Measurements from ENCODE around the gene THRA. TPM values are rescaled to one million over a fixed set of nuclear protein-coding genes. Genes with fewer than 3 reads are reported as not detected.

Gene THRA
- total RNA-seq, 1 donor from 2014 or later = 78.3 TPM

DNA sequence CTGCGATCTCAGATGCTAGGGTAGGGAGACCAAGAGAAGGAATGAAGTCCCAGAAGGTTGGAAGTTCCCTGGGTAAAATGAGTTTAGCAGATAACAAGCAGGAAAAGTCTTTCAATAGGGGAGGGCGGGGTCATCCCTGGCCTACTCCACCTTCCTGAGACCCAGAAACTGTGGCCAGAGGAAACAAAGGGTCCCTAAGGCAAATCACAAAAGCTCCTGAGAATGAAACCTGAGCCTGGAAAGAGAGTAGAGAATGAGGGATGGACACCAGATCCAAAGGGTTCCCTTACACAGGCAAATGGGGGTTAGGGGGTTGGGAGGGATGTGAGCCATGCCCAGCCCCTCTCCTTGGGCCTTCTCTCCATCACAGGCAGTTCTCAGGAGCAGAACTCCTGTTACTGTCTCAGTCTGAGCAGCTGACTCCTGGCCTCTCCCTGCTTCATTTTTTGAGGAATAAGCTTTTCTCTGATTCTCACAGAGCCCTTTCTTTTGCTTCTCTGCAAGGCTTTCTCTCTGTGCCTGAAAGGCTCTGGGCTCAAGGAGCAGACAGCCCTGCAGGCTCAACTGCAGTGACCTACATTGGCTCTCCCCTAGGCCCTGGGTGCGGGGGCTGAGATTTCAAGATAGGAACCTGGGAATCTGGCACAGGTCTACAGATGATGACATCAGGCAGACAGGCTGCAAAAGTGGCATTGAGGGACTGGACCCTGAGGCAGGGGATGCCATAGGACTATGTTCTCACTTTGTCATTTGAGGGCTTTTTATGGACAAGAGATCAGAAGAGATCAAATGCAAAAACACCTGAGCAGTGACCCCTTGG lies 47.5 kb downstream of the THRA start:
- Histone ChIP-seq H3K36me3 (no peaks in the 10 kb centered on the region), H3K4me1 (peaks cover 89% of the 10 kb centered on the region), H3K9me3 (replicated peaks) (no peaks in the 10 kb centered on the region), H3K4me3 (peak overlapping the region; percentile 66), H3K27ac (replicated peaks) (peak overlapping the region; percentile 100), H3K27me3 (ENCODE audit: low read depth) (no peaks in the 10 kb centered on the region)
- TF ChIP-seq, protein P1, sequence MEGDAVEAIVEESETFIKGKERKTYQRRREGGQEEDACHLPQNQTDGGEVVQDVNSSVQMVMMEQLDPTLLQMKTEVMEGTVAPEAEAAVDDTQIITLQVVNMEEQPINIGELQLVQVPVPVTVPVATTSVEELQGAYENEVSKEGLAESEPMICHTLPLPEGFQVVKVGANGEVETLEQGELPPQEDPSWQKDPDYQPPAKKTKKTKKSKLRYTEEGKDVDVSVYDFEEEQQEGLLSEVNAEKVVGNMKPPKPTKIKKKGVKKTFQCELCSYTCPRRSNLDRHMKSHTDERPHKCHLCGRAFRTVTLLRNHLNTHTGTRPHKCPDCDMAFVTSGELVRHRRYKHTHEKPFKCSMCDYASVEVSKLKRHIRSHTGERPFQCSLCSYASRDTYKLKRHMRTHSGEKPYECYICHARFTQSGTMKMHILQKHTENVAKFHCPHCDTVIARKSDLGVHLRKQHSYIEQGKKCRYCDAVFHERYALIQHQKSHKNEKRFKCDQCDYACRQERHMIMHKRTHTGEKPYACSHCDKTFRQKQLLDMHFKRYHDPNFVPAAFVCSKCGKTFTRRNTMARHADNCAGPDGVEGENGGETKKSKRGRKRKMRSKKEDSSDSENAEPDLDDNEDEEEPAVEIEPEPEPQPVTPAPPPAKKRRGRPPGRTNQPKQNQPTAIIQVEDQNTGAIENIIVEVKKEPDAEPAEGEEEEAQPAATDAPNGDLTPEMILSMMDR (IDR thresholded peaks at IDR 0.05; ENCODE audit: borderline replicate concordance) = no peak
- no peak for DNase-seq
- intact Hi-C loops (cut with micrococcal nuclease) = no loop called here

DNA sequence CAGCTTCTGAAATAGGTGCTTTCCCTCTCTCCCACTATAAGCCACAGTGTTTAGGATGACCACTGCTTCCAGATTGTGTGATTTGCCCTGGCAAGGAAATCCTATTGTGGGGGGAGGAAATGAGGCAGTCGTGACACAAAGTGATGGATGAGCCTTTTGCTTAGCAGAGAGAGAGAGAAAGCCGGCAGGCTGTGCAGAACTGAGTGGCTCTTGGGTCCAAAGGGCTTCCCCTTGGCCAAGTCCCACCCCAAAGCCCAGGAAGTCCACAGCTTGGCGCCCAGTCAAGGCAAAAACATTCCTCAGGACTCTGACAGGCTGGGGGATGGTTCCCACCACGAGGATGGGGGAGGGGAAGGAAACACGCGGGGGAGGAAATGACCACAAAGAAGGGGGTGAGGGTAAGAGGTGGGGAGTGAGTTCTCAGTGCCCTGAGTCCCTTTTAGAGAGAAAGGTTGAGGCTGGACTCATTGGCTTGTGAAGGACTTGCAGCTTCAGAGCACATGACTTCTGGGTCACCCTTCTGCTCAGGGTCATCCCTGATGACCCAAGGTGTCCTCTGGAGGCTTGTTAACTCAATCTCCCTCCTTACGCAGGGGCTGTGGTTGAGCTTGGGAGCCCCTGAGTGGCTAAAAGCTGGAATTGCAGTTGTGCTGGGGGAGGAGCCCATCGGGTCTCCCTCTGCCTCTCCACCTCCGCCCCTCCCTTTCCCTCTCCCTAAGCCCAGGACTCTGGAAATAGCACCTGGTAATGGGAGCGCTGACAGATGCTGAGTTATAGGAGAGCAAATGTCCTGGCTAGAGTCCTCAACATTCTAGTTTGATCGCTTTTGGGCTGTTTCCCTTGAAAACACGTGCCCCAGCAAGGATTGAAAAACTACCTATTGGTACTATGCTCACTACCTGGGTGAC lies 48.7 kb downstream of the THRA start:
- Histone ChIP-seq H3K27ac (replicated peaks) (peak overlapping the region; percentile 100), H3K4me1 (peaks cover 76% of the 10 kb centered on the region), H3K4me3 (peak overlapping the region; percentile 66), H3K36me3 (no peaks in the 10 kb centered on the region), H3K27me3 (ENCODE audit: low read depth) (no peaks in the 10 kb centered on the region), H3K9me3 (replicated peaks) (no peaks in the 10 kb centered on the region)
- intact Hi-C loops (cut with micrococcal nuclease) = no loop called here
- DNase-seq = peak; percentile 91
- TF ChIP-seq, protein P1 (IDR thresholded peaks at IDR 0.05; ENCODE audit: borderline replicate concordance) = peak; percentile 93

DNA sequence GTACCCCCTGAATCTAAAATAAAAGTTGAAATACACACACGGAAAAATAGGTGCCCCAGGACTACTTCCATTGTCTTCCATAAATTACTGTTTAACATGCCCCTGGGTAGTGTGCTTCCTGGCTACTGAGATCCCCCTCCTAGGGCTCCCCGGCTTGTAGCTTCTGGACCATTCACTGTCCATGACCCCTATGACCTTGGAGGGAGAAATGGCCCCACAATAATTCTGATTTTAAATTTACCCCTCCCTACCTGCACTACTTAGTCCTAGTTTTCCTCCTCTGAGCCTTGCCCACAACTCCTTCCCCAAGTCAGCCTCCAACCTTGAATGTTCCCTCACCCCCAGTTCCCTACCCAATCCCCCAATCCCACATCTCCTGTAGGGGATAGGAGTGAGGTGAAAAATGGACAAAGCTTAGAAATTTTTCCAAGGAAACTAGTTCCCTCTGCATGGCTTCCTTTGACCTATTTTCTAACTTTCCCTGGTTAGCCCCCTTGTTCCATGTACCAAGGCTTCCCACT lies 49.5 kb downstream of the THRA start:
- intact Hi-C loops (cut with micrococcal nuclease) = no loop called here
- TF ChIP-seq, protein P1 (IDR thresholded peaks at IDR 0.05; ENCODE audit: borderline replicate concordance) = no peak
- Histone ChIP-seq H3K27ac (replicated peaks) (peak overlapping the region; percentile 100), H3K4me1 (peaks cover 69% of the 10 kb centered on the region), H3K4me3 (peak overlapping the region; percentile 66), H3K9me3 (replicated peaks) (no peaks in the 10 kb centered on the region), H3K27me3 (ENCODE audit: low read depth) (no peaks in the 10 kb centered on the region), H3K36me3 (no peaks in the 10 kb centered on the region)
- DNase-seq = no peak

DNA sequence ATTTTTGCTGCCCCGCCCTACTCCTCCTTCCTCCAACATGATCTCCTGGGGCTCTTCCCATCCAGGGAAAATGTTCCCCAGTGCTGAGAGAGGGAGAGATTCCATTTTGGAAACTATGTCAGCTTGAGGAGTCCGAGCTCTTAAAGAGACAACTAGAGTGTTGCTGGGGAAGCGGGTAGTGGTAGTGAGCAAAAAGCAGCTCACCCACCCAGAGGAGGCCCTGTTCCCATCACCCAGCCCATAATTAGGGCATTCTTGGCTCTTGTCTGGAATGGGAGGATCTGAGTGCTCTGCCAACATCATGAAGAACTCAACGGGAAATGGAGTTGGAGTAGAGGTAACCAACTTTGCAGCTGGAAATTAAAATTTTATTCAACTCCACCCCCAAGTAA lies 49.9 kb downstream of the THRA start:
- Histone ChIP-seq H3K36me3 (no peaks in the 10 kb centered on the region), H3K9me3 (replicated peaks) (no peaks in the 10 kb centered on the region), H3K27me3 (ENCODE audit: low read depth) (no peaks in the 10 kb centered on the region), H3K4me3 (peak overlapping the region; percentile 66), H3K27ac (replicated peaks) (peak overlapping the region; percentile 100), H3K4me1 (peaks cover 64% of the 10 kb centered on the region)
- intact Hi-C loops (cut with micrococcal nuclease) = no loop called here
- no peak for DNase-seq
- TF ChIP-seq, protein P1 (IDR thresholded peaks at IDR 0.05; ENCODE audit: borderline replicate concordance) = no peak

DNA sequence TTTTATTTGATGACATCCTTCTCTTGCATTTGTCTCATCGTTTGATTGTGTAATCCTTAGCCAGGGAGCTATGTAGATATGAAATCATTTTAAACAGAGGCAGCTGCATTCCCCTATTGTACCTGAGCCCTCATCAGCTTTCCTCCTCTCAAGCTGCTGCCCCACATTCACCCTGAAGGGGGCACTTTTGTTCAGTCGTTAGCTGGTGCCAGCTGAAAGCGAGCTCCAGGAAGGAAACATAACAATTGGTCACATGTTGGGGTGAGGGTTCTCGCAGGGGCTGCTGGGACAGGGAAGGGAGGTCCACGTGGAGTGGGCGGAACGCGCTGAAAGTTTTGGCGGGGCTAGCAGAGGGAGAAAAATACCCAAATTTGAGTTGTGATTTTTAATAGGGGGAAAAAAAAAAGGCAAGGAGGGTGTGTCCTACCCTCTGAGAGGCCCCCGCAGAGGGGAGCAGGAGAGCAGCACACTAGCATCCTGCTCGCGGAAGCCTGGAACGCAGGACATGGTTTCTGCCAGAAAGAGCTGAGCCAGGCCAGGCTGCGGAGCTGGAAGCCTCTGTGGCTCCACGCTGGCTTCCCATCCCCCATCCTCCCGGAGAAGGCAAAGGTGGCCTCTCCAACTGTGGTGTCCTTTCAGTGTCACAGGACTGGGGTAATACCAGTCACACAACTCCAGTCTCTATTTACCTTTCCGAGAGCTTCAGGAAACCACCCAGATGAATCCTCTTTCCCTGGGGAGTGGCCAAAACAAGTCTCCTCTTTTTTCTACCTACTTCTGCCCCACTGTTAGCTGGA lies 50.5 kb downstream of the THRA start:
- no peaks in the 10 kb centered on the region for H3K27me3 ChIP-seq (ENCODE audit: low read depth)
- peak overlapping the region; percentile 100 for H3K27ac ChIP-seq (replicated peaks)
- peak; percentile 91 for DNase-seq
- peak overlapping the region; percentile 66 for H3K4me3 ChIP-seq
- H3K4me1 ChIP-seq = peaks cover 58% of the 10 kb centered on the region
- TF ChIP-seq, protein P1 (IDR thresholded peaks at IDR 0.05; ENCODE audit: borderline replicate concordance) = peak; percentile 90
- H3K36me3 ChIP-seq = no peaks in the 10 kb centered on the region
- intact Hi-C loops (cut with micrococcal nuclease) = no loop called here
- H3K9me3 ChIP-seq (replicated peaks) = no peaks in the 10 kb centered on the region

All from left ventricle myocardium inferior (tissue), 1 donor.